ENCODE results near the gene KAZN. TPM values are rescaled to one million over a fixed set of nuclear protein-coding genes. Genes with fewer than 3 reads are reported as not detected.

Gene KAZN
- total RNA-seq: 6.6 and 17.0 TPM in 2 replicates

DNA sequence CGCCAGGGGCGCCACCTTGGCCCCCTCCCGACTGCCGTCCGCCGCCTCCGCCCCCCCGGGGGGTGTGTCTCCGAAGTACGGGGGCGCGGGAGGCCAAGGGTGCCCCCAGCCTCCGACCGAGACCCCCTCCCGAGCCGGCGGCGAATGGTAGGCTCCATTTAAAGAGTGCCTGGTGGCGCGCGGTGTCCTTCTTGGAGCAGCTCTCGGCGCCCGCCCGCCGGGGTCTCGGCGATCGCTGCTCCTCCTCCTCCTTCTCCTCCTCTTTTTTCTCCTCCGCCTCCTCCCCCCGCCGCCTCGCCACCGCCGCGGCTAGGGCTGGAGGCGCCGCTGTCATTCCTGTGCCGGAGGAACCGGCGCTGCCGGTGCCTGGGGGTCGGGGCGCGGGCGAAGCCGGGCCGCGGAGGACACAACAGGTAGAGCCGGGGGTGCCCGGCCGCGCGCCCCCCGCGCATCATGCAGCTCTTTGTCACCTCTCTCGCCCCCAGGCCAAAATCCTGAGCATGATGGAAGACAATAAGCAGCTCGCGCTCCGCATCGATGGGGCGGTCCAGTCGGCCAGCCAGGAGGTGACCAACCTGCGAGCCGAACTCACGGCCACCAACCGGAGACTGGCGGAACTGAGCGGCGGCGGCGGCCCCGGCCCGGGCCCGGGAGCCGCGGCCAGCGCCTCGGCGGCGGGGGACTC, at the start of gene KAZN:
Gene KAZN (plus strand): TSS at position 188 of the 685 bp plus-strand sequence.

DNA sequence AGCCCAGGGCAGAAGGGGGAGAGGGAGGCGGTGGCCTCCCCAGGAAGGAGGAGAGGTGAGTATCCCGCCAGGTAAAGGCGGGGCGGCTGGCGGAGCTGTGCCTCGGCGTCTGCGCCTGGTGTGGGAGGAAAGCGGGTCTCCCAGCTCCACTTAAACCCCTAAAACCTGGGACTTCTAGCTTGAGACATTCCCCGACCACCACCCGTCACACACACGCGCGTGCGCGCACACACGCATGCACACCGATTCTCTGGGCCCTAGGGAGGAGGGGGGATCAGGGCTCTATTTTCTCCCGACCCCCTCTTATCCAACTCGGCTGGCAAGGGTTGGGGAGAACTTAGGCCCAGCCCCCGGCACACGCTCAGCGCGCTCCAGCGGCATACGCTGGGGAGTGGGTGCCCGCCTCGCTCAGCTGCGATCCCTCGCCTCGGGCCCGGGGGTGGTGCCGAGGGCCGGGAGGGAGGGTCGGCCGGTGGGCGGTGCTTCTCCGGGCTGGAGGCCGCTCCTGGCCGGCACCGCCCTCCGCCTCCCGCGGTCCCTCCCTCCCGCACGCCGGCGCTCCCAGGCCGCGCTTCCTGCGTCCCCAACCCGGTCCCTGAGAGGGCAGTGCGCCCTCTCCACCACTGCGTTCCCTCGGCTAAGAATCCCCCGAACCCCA, 554.8 kb downstream of the KAZN start, which contains the start of gene TMEM51:
Gene TMEM51 (plus strand): TSS at position 564 of the 658 bp plus-strand sequence. CDS start 61,341 bp downstream, outside the sequence.

